A204.1 (cell line): Measurements from ENCODE around the gene CLCF1.

Source experiments
- FAIRE-seq: peaks from 2 replicates; lab custom pipeline; 2012; peaks lifted over from hg19 to GRCh38; lab: Jason Lieb, UNC

CLCF1 gene

GRCh38 chr11:67395555-67396258, 22.3 kb upstream of the CLCF1 start:
- no peak for FAIRE-seq

GRCh38 chr11:67393990-67394389, 20.6 kb upstream of the CLCF1 start:
- FAIRE-seq = no peak

- no peak for FAIRE-seq
These were observed 20.0 kb upstream of the CLCF1 start for GRCh38 chr11:67393437-67393836.

- no peak for FAIRE-seq
These were observed 18.9 kb upstream of the CLCF1 start for GRCh38 chr11:67392183-67392715.

GRCh38 chr11:67391304-67392182, 18.1 kb upstream of the CLCF1 start, which contains the start of gene RAD9A:
Gene RAD9A, plus strand, starts transcription at chr11:67391986. Its CDS starts 59 bp downstream, at chr11:67392045.
- no peak for FAIRE-seq

- no peak for FAIRE-seq
These were observed 17.5 kb upstream of the CLCF1 start for GRCh38 chr11:67390947-67391303.

GRCh38 chr11:67389477-67389876, 16.1 kb upstream of the CLCF1 start:
- no peak for FAIRE-seq

GRCh38 chr11:67387518-67387917, 14.1 kb upstream of the CLCF1 start:
- no peak for FAIRE-seq

GRCh38 chr11:67387069-67387468, 13.7 kb upstream of the CLCF1 start:
- no peak for FAIRE-seq

GRCh38 chr11:67384851-67385366, 11.5 kb upstream of the CLCF1 start:
- FAIRE-seq = no peak

- FAIRE-seq = no peak
These were observed 9.1 kb upstream of the CLCF1 start for GRCh38 chr11:67382276-67383136.

GRCh38 chr11:67381244-67381972, 8.0 kb upstream of the CLCF1 start:
- no peak for FAIRE-seq

- FAIRE-seq = no peak
These were observed 6.0 kb upstream of the CLCF1 start for GRCh38 chr11:67379061-67380058.

GRCh38 chr11:67378544-67378943, 5.1 kb upstream of the CLCF1 start:
- no peak for FAIRE-seq

- no peak for FAIRE-seq
These were observed 3.7 kb upstream of the CLCF1 start for GRCh38 chr11:67376873-67377808.

GRCh38 chr11:67376063-67376820, 2.8 kb upstream of the CLCF1 start:
- no peak for FAIRE-seq

- FAIRE-seq = no peak
These were observed 2.1 kb upstream of the CLCF1 start for GRCh38 chr11:67375320-67376055.
